ENCODE data around the gene B3GALNT2. TPM values are rescaled to one million over a fixed set of nuclear protein-coding genes. Genes with fewer than 3 reads are reported as not detected.

The B3GALNT2 gene
- total RNA-seq, 1 donor from 2014 or later: 42.7 TPM

GRCh38 chr1:235408503-235408960, 95.7 kb downstream of the B3GALNT2 start:
- H3K27ac ChIP-seq: no peak overlapping the region
- H3K4me1 ChIP-seq: no peaks in the 10 kb centered on the region
- peaks cover 4% of the 10 kb centered on the region for H3K79me2 ChIP-seq (ENCODE audit: low read depth)
- H4K20me1 ChIP-seq (ENCODE audit: low read depth): no peaks in the 10 kb centered on the region
- no peak overlapping the region for H3K9ac ChIP-seq
- no peak for DNase-seq (ENCODE audit: low spot score)
- TF ChIP-seq CTCF (IDR thresholded peaks at IDR 0.05) (no peak), EZH2phosphoT487 (IDR thresholded peaks at IDR 0.05) (no peak), EZH2 (IDR thresholded peaks at IDR 0.05) (no peak)
- H3K4me3 ChIP-seq: no peak overlapping the region
- H2AFZ ChIP-seq (replicated peaks): no peak overlapping the region
- no peak overlapping the region for H3K4me2 ChIP-seq
- H3K9me3 ChIP-seq (ENCODE audit: low read depth): no peaks in the 10 kb centered on the region
- Mint-ChIP-seq H3K4me1 (no peaks in the 10 kb centered on the region), H3K4me3 (no peak overlapping the region), H3K27me3 (ENCODE audit: insufficient read depth, low read depth) (peaks cover 5% of the 10 kb centered on the region), H3K27ac (no peak overlapping the region), H3K36me3 (peaks cover under 1% of the 10 kb centered on the region), H3K9me3 (peaks cover 2% of the 10 kb centered on the region)
- no peaks in the 10 kb centered on the region for H3K27me3 ChIP-seq
- no peaks in the 10 kb centered on the region for H3K36me3 ChIP-seq
- H3F3A ChIP-seq (ENCODE audit: low read depth): peaks cover 4% of the 10 kb centered on the region

- DNase-seq (ENCODE audit: low spot score): no peak
- Histone ChIP-seq H3K27ac (no peak overlapping the region), H3K79me2 (ENCODE audit: low read depth) (peaks cover 11% of the 10 kb centered on the region), H3K36me3 (no peaks in the 10 kb centered on the region), H4K20me1 (ENCODE audit: low read depth) (no peaks in the 10 kb centered on the region), H3K4me1 (no peaks in the 10 kb centered on the region), H3K9me3 (ENCODE audit: low read depth) (no peaks in the 10 kb centered on the region), H3K4me2 (no peak overlapping the region), H2AFZ (replicated peaks) (no peak overlapping the region), H3K9ac (no peak overlapping the region), H3F3A (ENCODE audit: low read depth) (peaks cover 4% of the 10 kb centered on the region), H3K27me3 (no peaks in the 10 kb centered on the region), H3K4me3 (no peak overlapping the region)
- peaks cover 2% of the 10 kb centered on the region for H3K36me3 Mint-ChIP-seq
- no peak for TF ChIP-seq EZH2phosphoT487 (IDR thresholded peaks at IDR 0.05)
- TF ChIP-seq CTCF (IDR thresholded peaks at IDR 0.05): no peak
- TF ChIP-seq EZH2 (IDR thresholded peaks at IDR 0.05): no peak
- H3K4me1 Mint-ChIP-seq: no peaks in the 10 kb centered on the region
- H3K27ac Mint-ChIP-seq: no peak overlapping the region
- H3K4me3 Mint-ChIP-seq: no peak overlapping the region
- H3K9me3 Mint-ChIP-seq: peaks cover 1% of the 10 kb centered on the region
- peaks cover 4% of the 10 kb centered on the region for H3K27me3 Mint-ChIP-seq (ENCODE audit: insufficient read depth, low read depth)
Measured at GRCh38 chr1:235407419-235407818, 96.8 kb downstream of the B3GALNT2 start.

- DNase-seq (ENCODE audit: low spot score): no peak
- no peaks in the 10 kb centered on the region for H3K9me3 Mint-ChIP-seq
- Histone ChIP-seq H3K4me2 (no peak overlapping the region), H2AFZ (replicated peaks) (no peak overlapping the region), H3F3A (ENCODE audit: low read depth) (no peaks in the 10 kb centered on the region), H4K20me1 (ENCODE audit: low read depth) (no peaks in the 10 kb centered on the region), H3K79me2 (ENCODE audit: low read depth) (peaks cover 29% of the 10 kb centered on the region), H3K4me3 (no peak overlapping the region), H3K9ac (no peak overlapping the region), H3K36me3 (no peaks in the 10 kb centered on the region), H3K4me1 (no peaks in the 10 kb centered on the region), H3K9me3 (ENCODE audit: low read depth) (no peaks in the 10 kb centered on the region), H3K27ac (no peak overlapping the region), H3K27me3 (no peaks in the 10 kb centered on the region)
- H3K4me3 Mint-ChIP-seq: no peak overlapping the region
- TF ChIP-seq CTCF (IDR thresholded peaks at IDR 0.05) (no peak), EZH2phosphoT487 (IDR thresholded peaks at IDR 0.05) (no peak), EZH2 (IDR thresholded peaks at IDR 0.05) (no peak)
- H3K27ac Mint-ChIP-seq: no peak overlapping the region
- no peaks in the 10 kb centered on the region for H3K27me3 Mint-ChIP-seq (ENCODE audit: insufficient read depth, low read depth)
- H3K4me1 Mint-ChIP-seq: peaks cover 2% of the 10 kb centered on the region
- H3K36me3 Mint-ChIP-seq: peaks cover 4% of the 10 kb centered on the region
Measured at GRCh38 chr1:235404190-235404589, 100.1 kb downstream of the B3GALNT2 start.
